K562 (cell line): ENCODE data around the gene SS18L1. TPM values are rescaled to one million over a fixed set of nuclear protein-coding genes. Genes with fewer than 3 reads are reported as not detected.

Experiments used
- ATAC-seq: fragments of 200-7000 bp; cut with Tn5 transposase; 3 replicates; pipeline ENCODE4 v1.9.1; 2020; ENCODE audit warnings: moderate library complexity
- BruUV-seq: library from RNA; stranded (reverse); fragments of 400-500 nt; replicated peaks from 2 replicates; lab custom pipeline; 2021; lab: Mats Ljungman, UMichigan
- CTCF ChIA-PET: fragments of 300-600 bp; formaldehyde crosslinking; extraction: SDS; loops from one replicate; lab custom pipeline; 2021; ENCODE audit warnings: low intra/inter-chr PET ratio; lab: Yijun Ruan, JAX
- POLR2A ChIA-PET: fragments of 300-600, 350-650 bp; sonication (Branson Sonifier 250); formaldehyde crosslinking; extraction: SDS; loops from one replicate; lab custom pipeline; 2021; ENCODE audit warnings: antibody characterized with exemption, inconsistent platforms; lab: Yijun Ruan, JAX
- DNase-seq, 4 experiments: peaks; one replicate each; pipeline versions ENCODE4 v3.0.0 to v3.0.0-alpha.2; 2011 to 2018; ENCODE audit warnings: low spot score in 3 of 4, mixed read lengths in 3 of 4; ENCODE audit errors: extremely low read depth in 1 of 4
- FAIRE-seq: peaks from 2 replicates; lab custom pipeline; 2011; peaks lifted over from hg19 to GRCh38; lab: Jason Lieb, UNC
- H2AFZ ChIP-seq: 2 replicates; pipeline ENCODE4 v1.6.0; 2011; ENCODE audit warnings: low read depth, low read length, control low read depth, inconsistent platforms
- H3K27ac ChIP-seq: fragments of 200-600 bp; 3 replicates; pipeline ENCODE4 v1.8.0; 2011; ENCODE audit warnings: low read depth, mild to moderate bottlenecking, control low read depth, inconsistent platforms, low read length, moderate library complexity, mixed read lengths; ENCODE audit errors: extremely low read depth
- H3K27me3 ChIP-seq, 2 experiments: fragments of 300-600 bp in 1 of 2; 2 replicates in 1 of 2; 3 replicates in 1 of 2; pipeline versions ENCODE4 v1.6.0 to v1.8.0; 2011; ENCODE audit warnings: inconsistent platforms in 2 of 2, low read length in 2 of 2, mild to moderate bottlenecking in 1 of 2, mixed read lengths in 1 of 2, moderate library complexity in 1 of 2; ENCODE audit not compliant: control insufficient read depth in 2 of 2, insufficient read depth in 2 of 2
- H3K36me3 ChIP-seq: fragments of 300-600 bp; 3 replicates; pipeline ENCODE4 v1.8.0; 2011; ENCODE audit warnings: mild to moderate bottlenecking, low read length, inconsistent platforms; ENCODE audit not compliant: control insufficient read depth, insufficient read depth
- H3K4me1 ChIP-seq, 2 experiments: fragments of 200-600 bp in 1 of 2; replicated peaks in 1 of 2; 2 replicates in 1 of 2; 3 replicates in 1 of 2; pipeline versions ENCODE4 v1.5.1 to v1.8.0; 2011; ENCODE audit warnings: inconsistent platforms in 2 of 2, low read length in 2 of 2, mild to moderate bottlenecking in 1 of 2, mixed read lengths in 1 of 2, moderate library complexity in 1 of 2; ENCODE audit not compliant: control insufficient read depth in 2 of 2, insufficient read depth in 2 of 2
- H3K4me2 ChIP-seq: 2 replicates; pipeline ENCODE4 v1.6.1; 2011; ENCODE audit warnings: low read length, control low read depth, inconsistent platforms, mixed read lengths; ENCODE audit not compliant: insufficient read depth
- H3K4me3 ChIP-seq: fragments of 200-600 bp; sonication (generic), shearing (Covaris generic); 2 replicates; pipeline ENCODE4 v1.5.1; 2016; ENCODE audit warnings: control low read depth, inconsistent platforms
- H3K79me2 ChIP-seq: fragments of 200-600 bp; 3 replicates; pipeline ENCODE4 v1.8.0; 2011; ENCODE audit warnings: low read length, inconsistent platforms; ENCODE audit not compliant: control insufficient read depth, insufficient read depth
- H3K9ac ChIP-seq, 2 experiments: 2 replicates each; pipeline versions ENCODE4 v1.6.0 to v1.6.1; 2011; ENCODE audit warnings: low read depth in 2 of 2, low read length in 2 of 2, control low read depth in 1 of 2, inconsistent platforms in 1 of 2, mild to moderate bottlenecking in 1 of 2, mixed read lengths in 1 of 2; ENCODE audit not compliant: insufficient read depth in 1 of 2
- H3K9me1 ChIP-seq: one replicate; pipeline ENCODE4 v1.6.0; 2011; ENCODE audit warnings: inconsistent platforms, mild to moderate bottlenecking, low read length, moderate library complexity; ENCODE audit not compliant: control insufficient read depth, insufficient read depth
- H3K9me3 ChIP-seq: replicated peaks from 2 replicates; pipeline ENCODE4 v1.5.1; 2011; ENCODE audit warnings: low read depth, low read length, inconsistent platforms; ENCODE audit not compliant: control insufficient read depth, insufficient read depth
- H4K20me1 ChIP-seq: replicated peaks from 2 replicates; pipeline ENCODE4 v1.6.1; 2011; ENCODE audit warnings: low read length, inconsistent platforms, mixed read lengths; ENCODE audit not compliant: control insufficient read depth, insufficient read depth
- AFF4 ChIP-seq: sonication (generic); formaldehyde crosslinking; IDR thresholded peaks from 2 replicates; pipeline ENCODE4 v1.8.0; 2023; ENCODE audit warnings: mild to moderate bottlenecking, missing genetic modification reagents
- BRCA1 ChIP-seq, 2 experiments: fragments of 450-650 bp in 1 of 2; sonication (generic) in 1 of 2; formaldehyde crosslinking in 1 of 2; IDR thresholded peaks; 2 replicates each; pipeline versions ENCODE4 v1.5.0 to v1.6.1; 2017 to 2020; ENCODE audit warnings: mild to moderate bottlenecking in 1 of 2, missing genetic modification reagents in 1 of 2
- CREB3L1 ChIP-seq: fragments of 450-650 bp; IDR thresholded peaks from 2 replicates; pipeline ENCODE4 v1.6.1; 2014; ENCODE audit warnings: low read depth, mild to moderate bottlenecking, moderate library complexity, borderline replicate concordance
- ETV5 ChIP-seq: sonication (generic); formaldehyde crosslinking; IDR thresholded peaks from 2 replicates; pipeline ENCODE4 v1.4.0; 2020; ENCODE audit warnings: low read depth, mild to moderate bottlenecking, missing genetic modification reagents
- GABPB1 ChIP-seq: sonication (generic); formaldehyde crosslinking; IDR thresholded peaks from 2 replicates; pipeline ENCODE4 v1.8.0; 2022; ENCODE audit warnings: mild to moderate bottlenecking, missing genetic modification reagents
- GATA2 ChIP-seq: sonication (generic); formaldehyde crosslinking; IDR thresholded peaks from 2 replicates; pipeline ENCODE4 v1.4.0; 2020; ENCODE audit warnings: mild to moderate bottlenecking, missing genetic modification reagents
- HMBOX1 ChIP-seq: sonication (generic); IDR thresholded peaks from 2 replicates; pipeline ENCODE4 v1.6.1; 2016
- MTA1 ChIP-seq: fragments of 450-650 bp; IDR thresholded peaks from 2 replicates; pipeline ENCODE4 v1.6.1; 2017; ENCODE audit warnings: borderline replicate concordance
- NR2C2 ChIP-seq, 2 experiments: fragments of 200-800 bp in 1 of 2; sonication (Bioruptor generic) in 1 of 2; sonication (generic) in 1 of 2; formaldehyde crosslinking in 1 of 2; IDR thresholded peaks; 2 replicates each; pipeline versions ENCODE4 v1.6.1 to v1.8.0; 2016 to 2022; ENCODE audit warnings: mild to moderate bottlenecking in 1 of 2, missing compliant biosample characterization in 1 of 2, missing genetic modification characterization in 1 of 2, missing genetic modification reagents in 1 of 2
- PTTG1 ChIP-seq: fragments of 450-650 bp; IDR thresholded peaks from 2 replicates; pipeline ENCODE4 v1.6.1; 2016; ENCODE audit warnings: low read depth, mild to moderate bottlenecking, missing genetic modification characterization, missing compliant biosample characterization
- ZC3H4 ChIP-seq: sonication (generic); formaldehyde crosslinking; IDR thresholded peaks from 2 replicates; pipeline ENCODE4 v1.9.0; 2021; ENCODE audit warnings: missing genetic modification reagents, borderline replicate concordance
- WGBS: fragments of 100-300 bp; shearing (Covaris generic); methylation state at CpG from one replicate; pipeline ENCODE4 v1.1.6; 2016; ENCODE audit warnings: low coverage, mixed read lengths; ENCODE audit not compliant: insufficient coverage; ENCODE audit errors: missing lambda C conversion rate; 5-methylcytosine and 5-hydroxymethylcytosine counted together
- in situ Hi-C: fragments of 300-500 bp; cut with MboI; formaldehyde crosslinking; loops from 4 replicates; pipeline ENCODE4 v1.15.0; 2018; ENCODE audit warnings: inconsistent platforms, mixed read lengths
- intact Hi-C: fragments of 100-400 bp; cut with micrococcal nuclease; formaldehyde crosslinking; loops from 2 replicates; pipeline ENCODE4 v1.14.2; 2022
- polyA plus RNA-seq, 8 experiments: library from polyadenylated mRNA; depleted of rRNA in 4 of 8; stranded (reverse) in 5 of 8; unstranded in 3 of 8; fragments of >200 nt; fragmentation: Nextera tagmentation in 2 of 8; fragmentation: Illumina TruSeq in 1 of 8; extraction: Ambion mirVana in 2 of 8; extraction: Trizol in 1 of 8; gene quantifications; 2 replicates each; pipeline versions ENCODE4 v1.2.1 to v1.2.3, GENCODE V29; 2011 to 2014; ENCODE audit warnings: inconsistent platforms in 1 of 8, missing spikeins in 1 of 8
- total RNA-seq, 7 experiments: library from RNA; depleted of rRNA in 6 of 7; stranded (reverse); fragments of >200 nt in 6 of 7; fragmentation: Illumina TruSeq in 2 of 7; extraction: Trizol in 2 of 7; gene quantifications; 2 replicates each; pipeline versions ENCODE4 v1.2.1 to v1.2.3, GENCODE V29; 2011 to 2021; ENCODE audit warnings: low replicate concordance in 1 of 7
- TF ChIP-seq, protein P1 (sequence below): fragments of 250-450 bp; sonication (Bioruptor Pico); IDR thresholded peaks from 2 replicates; pipeline ENCODE4 v1.4.0; 2020; ENCODE audit warnings: mild to moderate bottlenecking, moderate library complexity

The SS18L1 gene
- total and polyA plus RNA-seq, 9 of the 15 experiments (the other 6 are each of a cell fraction or from before 2014, with no cell fraction given) = 2.7 to 28.3 (median 15.1) TPM

- BruUV-seq = no TSS peak
- Histone ChIP-seq H3K27ac (no peak overlapping the region; the same call in 2 of the 3 replicates), H3K79me2 (peaks cover 34% of the 10 kb centered on the region), H3K4me2 (no peak overlapping the region), H4K20me1 (peaks cover 22% of the 10 kb centered on the region), H3K9ac (0 out of 4 replicates have a peak overlapping the region, but pooled peaks of 1 of the 2 experiments have one; percentile 26), H3K4me3 (no peak overlapping the region), H3K36me3 (peaks cover 78% of the 10 kb centered on the region), H3K4me1 (peaks cover 9 to 22% of the 10 kb centered on the region in 2 experiments; a peak in 4 of 5 replicates), H2AFZ (no peak overlapping the region), H3K9me3 (no peaks in the 10 kb centered on the region), H3K9me1 (no peaks in the 10 kb centered on the region), H3K27me3 (no peaks in the 10 kb centered on the region)
- WGBS = 95% methylated on average over 16 of the region's 20 CpGs
- intact Hi-C loops (no loop called here), in situ Hi-C loops (no loop called here)
- DNase-seq (no peak), ATAC-seq (no peak), FAIRE-seq (no peak)
- ChIA-PET CTCF (no interaction called here), POLR2A (interaction anchor here (9.5 kb wide), 1 partner anchor 10 kb away, joined by 78 read pairs; no protein-coding TSS in a partner anchor)
- TF ChIP-seq BRCA1 (IDR thresholded peaks at IDR 0.05) = no peak
- TF ChIP-seq BRCA1 (CRISPR knock-in tag; IDR thresholded peaks at IDR 0.05) = no peak
- TF ChIP-seq ZC3H4 (CRISPR knock-in tag) = no peak
- no peak for TF ChIP-seq GABPB1
- TF ChIP-seq MTA1 = no peak
- no peak for TF ChIP-seq ETV5 (CRISPR knock-in tag)
- TF ChIP-seq GATA2 (CRISPR knock-in tag) = no peak
- no peak for TF ChIP-seq HMBOX1
- TF ChIP-seq CREB3L1 = no peak
- TF ChIP-seq, protein P1, sequence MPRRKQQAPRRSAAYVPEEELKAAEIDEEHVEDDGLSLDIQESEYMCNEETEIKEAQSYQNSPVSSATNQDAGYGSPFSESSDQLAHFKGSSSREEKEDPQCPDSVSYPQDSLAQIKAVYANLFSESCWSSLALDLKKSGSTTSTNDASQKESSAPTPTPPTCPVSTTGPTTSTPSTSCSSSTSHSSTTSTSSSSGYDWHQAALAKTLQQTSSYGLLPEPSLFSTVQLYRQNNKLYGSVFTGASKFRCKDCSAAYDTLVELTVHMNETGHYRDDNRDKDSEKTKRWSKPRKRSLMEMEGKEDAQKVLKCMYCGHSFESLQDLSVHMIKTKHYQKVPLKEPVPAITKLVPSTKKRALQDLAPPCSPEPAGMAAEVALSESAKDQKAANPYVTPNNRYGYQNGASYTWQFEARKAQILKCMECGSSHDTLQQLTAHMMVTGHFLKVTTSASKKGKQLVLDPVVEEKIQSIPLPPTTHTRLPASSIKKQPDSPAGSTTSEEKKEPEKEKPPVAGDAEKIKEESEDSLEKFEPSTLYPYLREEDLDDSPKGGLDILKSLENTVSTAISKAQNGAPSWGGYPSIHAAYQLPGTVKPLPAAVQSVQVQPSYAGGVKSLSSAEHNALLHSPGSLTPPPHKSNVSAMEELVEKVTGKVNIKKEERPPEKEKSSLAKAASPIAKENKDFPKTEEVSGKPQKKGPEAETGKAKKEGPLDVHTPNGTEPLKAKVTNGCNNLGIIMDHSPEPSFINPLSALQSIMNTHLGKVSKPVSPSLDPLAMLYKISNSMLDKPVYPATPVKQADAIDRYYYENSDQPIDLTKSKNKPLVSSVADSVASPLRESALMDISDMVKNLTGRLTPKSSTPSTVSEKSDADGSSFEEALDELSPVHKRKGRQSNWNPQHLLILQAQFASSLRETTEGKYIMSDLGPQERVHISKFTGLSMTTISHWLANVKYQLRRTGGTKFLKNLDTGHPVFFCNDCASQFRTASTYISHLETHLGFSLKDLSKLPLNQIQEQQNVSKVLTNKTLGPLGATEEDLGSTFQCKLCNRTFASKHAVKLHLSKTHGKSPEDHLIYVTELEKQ = no peak
- TF ChIP-seq NR2C2 (CRISPR knock-in tag; IDR thresholded peaks at IDR 0.05) = no peak
- TF ChIP-seq NR2C2 (tag; IDR thresholded peaks at IDR 0.05) = no peak
- no peak for TF ChIP-seq PTTG1
- TF ChIP-seq AFF4 (CRISPR knock-in tag) = no peak
Observed at GRCh38 chr20:62126141-62126540, 17.4 kb upstream of the SS18L1 start.
